H1 (cell line): ENCODE results near the gene COQ8A.

Experiments
- EP300 ChIP-seq, 2 experiments: IDR thresholded peaks; 1 replicate in 1 of 2; 2 replicates in 1 of 2; pipeline ENCODE4 v1.6.1; 2011 to 2012; ENCODE audit warnings: low read depth in 2 of 2, low read length in 2 of 2, mild to moderate bottlenecking in 2 of 2, borderline replicate concordance in 1 of 2, inconsistent platforms in 1 of 2, moderate library complexity in 1 of 2
- NANOG ChIP-seq: IDR thresholded peaks from 2 replicates; pipeline ENCODE4 v1.6.1; 2011; ENCODE audit warnings: low read length, low read depth, mild to moderate bottlenecking, inconsistent platforms; ENCODE audit not compliant: insufficient read depth, poor library complexity, severe bottlenecking
- POLR2A ChIP-seq, 2 experiments: IDR thresholded peaks; 1 replicate in 1 of 2; 2 replicates in 1 of 2; pipeline ENCODE4 v1.6.1; 2011; ENCODE audit warnings: low read depth in 2 of 2, low read length in 2 of 2, mild to moderate bottlenecking in 2 of 2; ENCODE audit errors: control extremely low read depth in 1 of 2

GRCh38 chr1:226982451-226983177, 42.5 kb downstream of the COQ8A start:
- TF ChIP-seq POLR2A (IDR thresholded peaks at IDR 0.05; ENCODE audit: control extremely low read depth in 1 of 2, low read depth in 2 of 2, low read length in 2 of 2) (no peak), EP300 (IDR thresholded peaks at IDR 0.05; ENCODE audit: borderline replicate concordance in 1 of 2, low read depth in 2 of 2, low read length in 2 of 2) (no peak), NANOG (no peak)
